Caco-2 (cell line): ENCODE results near the gene KLHL40. TPM values are rescaled to one million over a fixed set of nuclear protein-coding genes. Genes with fewer than 3 reads are reported as not detected.

ENCODE experiments used
- BruUV-seq: library from RNA; stranded (reverse); fragments of 400-500 nt; replicated peaks from 2 replicates; lab custom pipeline; 2021; lab: Mats Ljungman, UMichigan
- CTCF ChIA-PET: fragments of 300-600 bp; sonication (Branson Sonifier 250); formaldehyde crosslinking; loops from one replicate; lab custom pipeline; 2022; ENCODE audit warnings: antibody characterized with exemption; lab: Charles Lee
- POLR2A ChIA-PET: fragments of 300-600 bp; sonication (Branson Sonifier 250); formaldehyde crosslinking; loops from one replicate; lab custom pipeline; 2022; ENCODE audit warnings: antibody characterized with exemption; lab: Charles Lee
- DNase-seq, 2 experiments: peaks; one replicate each; pipeline versions ENCODE4 v3.0.0 to v3.0.0-alpha.2; 2020 to 2022
- H3K27me3 ChIP-seq: replicated peaks from 2 replicates; pipeline ENCODE4 v1.6.0; 2011; ENCODE audit warnings: low read length; ENCODE audit not compliant: control insufficient read depth, insufficient read depth
- H3K36me3 ChIP-seq: 2 replicates; pipeline ENCODE4 v1.5.1; 2011; ENCODE audit warnings: low read length; ENCODE audit not compliant: control insufficient read depth, insufficient read depth
- H3K4me1 ChIP-seq: fragments of 250-450 bp; sonication (Bioruptor Pico); 2 replicates; pipeline ENCODE4 v1.5.1; 2020; ENCODE audit warnings: mild to moderate bottlenecking
- H3K4me3 ChIP-seq: 2 replicates; pipeline ENCODE4 v1.5.1; 2011; ENCODE audit warnings: low read depth, mild to moderate bottlenecking, control low read depth, low read length
- H3K9me3 ChIP-seq: fragments of 250-450 bp; sonication (Bioruptor Pico); 2 replicates; pipeline ENCODE4 v1.5.1; 2020; ENCODE audit warnings: mild to moderate bottlenecking, moderate library complexity
- H3K27ac Mint-ChIP-seq: one replicate; pipeline ENCODE4 v1.8.0; 2022; ENCODE audit warnings: mixed read lengths; ENCODE audit not compliant: unreplicated experiment
- H3K27me3 Mint-ChIP-seq: one replicate; pipeline ENCODE4 v1.8.0; 2022; ENCODE audit warnings: mixed read lengths; ENCODE audit not compliant: insufficient read depth, unreplicated experiment
- H3K36me3 Mint-ChIP-seq: one replicate; pipeline ENCODE4 v1.8.0; 2022; ENCODE audit warnings: mild to moderate bottlenecking, mixed read lengths; ENCODE audit not compliant: insufficient read depth, unreplicated experiment
- H3K4me1 Mint-ChIP-seq: one replicate; pipeline ENCODE4 v1.8.0; 2022; ENCODE audit warnings: low read depth, mixed read lengths; ENCODE audit not compliant: unreplicated experiment
- H3K4me3 Mint-ChIP-seq: one replicate; pipeline ENCODE4 v1.8.0; 2022; ENCODE audit warnings: mild to moderate bottlenecking, moderate library complexity, mixed read lengths; ENCODE audit not compliant: unreplicated experiment
- H3K9me3 Mint-ChIP-seq: one replicate; pipeline ENCODE4 v1.8.0; 2022; ENCODE audit warnings: mixed read lengths; ENCODE audit not compliant: unreplicated experiment
- intact Hi-C: fragments of 100-400 bp; cut with micrococcal nuclease; formaldehyde crosslinking; loops from one replicate; pipeline ENCODE4 v1.10.0; 2022; ENCODE audit not compliant: unreplicated experiment
- total RNA-seq: library from RNA; stranded (reverse); gene quantifications from 2 replicates; pipeline ENCODE4 v1.2.3, GENCODE V29; 2022
- TF ChIP-seq, protein P1 (sequence below), 2 experiments: fragments of 200-600 bp in 1 of 2; IDR thresholded peaks; 1 replicate in 1 of 2; 2 replicates in 1 of 2; pipeline versions ENCODE4 v1.5.1 to v1.8.0; 2011 to 2022; ENCODE audit warnings: antibody characterized with exemption in 1 of 2, control low read depth in 1 of 2, inconsistent platforms in 1 of 2, low read depth in 1 of 2, low read length in 1 of 2, mild to moderate bottlenecking in 1 of 2, moderate library complexity in 1 of 2; ENCODE audit not compliant: insufficient read depth in 1 of 2, severe bottlenecking in 1 of 2, unreplicated experiment in 1 of 2

The KLHL40 gene
- total RNA-seq, 1 experiment from 2014 or later: not detected

DNA sequence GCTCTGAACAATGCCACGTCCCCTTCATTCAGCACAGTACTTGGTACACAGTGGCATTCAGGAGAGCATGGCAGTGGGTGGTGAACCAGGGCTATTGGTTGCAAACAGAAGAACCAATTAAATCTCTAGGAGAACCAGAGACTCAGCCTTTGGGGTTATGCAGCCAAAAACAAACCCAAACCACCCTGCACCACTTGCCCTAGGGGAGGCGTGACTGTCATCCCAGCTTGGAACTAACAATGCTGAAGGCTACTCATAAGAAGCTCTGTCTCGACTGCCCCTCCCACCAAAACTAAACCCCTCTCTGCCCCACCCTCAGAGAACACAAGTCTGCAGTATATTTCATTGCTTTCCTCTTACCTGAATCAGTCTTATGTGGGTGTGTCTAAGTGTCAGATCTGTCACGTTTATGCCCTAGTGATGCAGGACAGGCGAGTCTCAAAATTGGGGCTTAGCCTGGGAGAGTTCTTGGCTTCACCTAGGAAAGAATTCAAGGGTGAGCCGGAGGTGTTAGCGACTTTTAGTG lies 15.2 kb upstream of the KLHL40 start:
- Mint-ChIP-seq H3K4me1 (no peaks in the 10 kb centered on the region), H3K36me3 (peaks cover 5% of the 10 kb centered on the region), H3K9me3 (no peaks in the 10 kb centered on the region), H3K4me3 (no peak overlapping the region), H3K27ac (no peak overlapping the region), H3K27me3 (peaks cover 4% of the 10 kb centered on the region)
- no peaks in the 10 kb centered on the region for H3K9me3 ChIP-seq
- POLR2A ChIA-PET: interaction anchor here (0.7 kb wide), 1 partner anchor 45 kb away, joined by 6 read pairs; no protein-coding TSS in a partner anchor
- H3K4me3 ChIP-seq: no peak overlapping the region
- CTCF ChIA-PET: no interaction called here
- no TSS peak for BruUV-seq
- intact Hi-C loops: no loop called here
- no peaks in the 10 kb centered on the region for H3K4me1 ChIP-seq
- H3K27me3 ChIP-seq: no peaks in the 10 kb centered on the region
- DNase-seq: no peak
- TF ChIP-seq, protein P1, sequence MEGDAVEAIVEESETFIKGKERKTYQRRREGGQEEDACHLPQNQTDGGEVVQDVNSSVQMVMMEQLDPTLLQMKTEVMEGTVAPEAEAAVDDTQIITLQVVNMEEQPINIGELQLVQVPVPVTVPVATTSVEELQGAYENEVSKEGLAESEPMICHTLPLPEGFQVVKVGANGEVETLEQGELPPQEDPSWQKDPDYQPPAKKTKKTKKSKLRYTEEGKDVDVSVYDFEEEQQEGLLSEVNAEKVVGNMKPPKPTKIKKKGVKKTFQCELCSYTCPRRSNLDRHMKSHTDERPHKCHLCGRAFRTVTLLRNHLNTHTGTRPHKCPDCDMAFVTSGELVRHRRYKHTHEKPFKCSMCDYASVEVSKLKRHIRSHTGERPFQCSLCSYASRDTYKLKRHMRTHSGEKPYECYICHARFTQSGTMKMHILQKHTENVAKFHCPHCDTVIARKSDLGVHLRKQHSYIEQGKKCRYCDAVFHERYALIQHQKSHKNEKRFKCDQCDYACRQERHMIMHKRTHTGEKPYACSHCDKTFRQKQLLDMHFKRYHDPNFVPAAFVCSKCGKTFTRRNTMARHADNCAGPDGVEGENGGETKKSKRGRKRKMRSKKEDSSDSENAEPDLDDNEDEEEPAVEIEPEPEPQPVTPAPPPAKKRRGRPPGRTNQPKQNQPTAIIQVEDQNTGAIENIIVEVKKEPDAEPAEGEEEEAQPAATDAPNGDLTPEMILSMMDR (IDR thresholded peaks at IDR 0.05; ENCODE audit: insufficient read depth in 1 of 2, low read depth in 1 of 2, low read length in 1 of 2, severe bottlenecking in 1 of 2, unreplicated experiment in 1 of 2): no peak
- H3K36me3 ChIP-seq: no peaks in the 10 kb centered on the region

DNA sequence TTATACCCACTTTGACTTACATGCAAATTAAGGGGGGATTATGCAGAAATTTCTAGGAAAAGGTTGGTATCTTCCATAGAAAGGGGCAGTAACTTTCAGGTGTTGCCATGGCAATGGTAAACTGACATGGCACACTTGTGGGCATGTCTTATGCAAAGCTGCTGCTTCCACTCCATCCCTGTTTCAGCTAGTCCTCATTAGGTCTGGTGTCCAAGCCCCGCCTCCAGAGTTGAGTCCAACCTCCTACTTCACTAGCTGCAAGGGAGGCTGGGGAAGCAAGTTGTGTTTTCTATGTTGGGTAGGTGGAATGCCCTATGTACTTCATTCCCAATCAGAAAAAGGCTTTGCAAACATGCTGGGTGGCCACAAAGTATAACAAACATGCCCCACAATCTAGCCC lies 14.7 kb upstream of the KLHL40 start:
- peak in 1 of 2 experiments; percentile 21 for DNase-seq
- H3K27ac Mint-ChIP-seq: no peak overlapping the region
- H3K4me1 Mint-ChIP-seq: no peaks in the 10 kb centered on the region
- Histone ChIP-seq H3K9me3 (no peaks in the 10 kb centered on the region), H3K4me3 (no peak overlapping the region), H3K4me1 (no peaks in the 10 kb centered on the region), H3K36me3 (no peaks in the 10 kb centered on the region), H3K27me3 (no peaks in the 10 kb centered on the region)
- no TSS peak for BruUV-seq
- ChIA-PET POLR2A (no interaction called here), CTCF (no interaction called here)
- peaks cover 5% of the 10 kb centered on the region for H3K36me3 Mint-ChIP-seq
- intact Hi-C loops: no loop called here
- no peaks in the 10 kb centered on the region for H3K9me3 Mint-ChIP-seq
- TF ChIP-seq, protein P1 (IDR thresholded peaks at IDR 0.05; ENCODE audit: insufficient read depth in 1 of 2, low read depth in 1 of 2, low read length in 1 of 2, severe bottlenecking in 1 of 2, unreplicated experiment in 1 of 2): no peak
- no peak overlapping the region for H3K4me3 Mint-ChIP-seq
- H3K27me3 Mint-ChIP-seq: peaks cover 4% of the 10 kb centered on the region

DNA sequence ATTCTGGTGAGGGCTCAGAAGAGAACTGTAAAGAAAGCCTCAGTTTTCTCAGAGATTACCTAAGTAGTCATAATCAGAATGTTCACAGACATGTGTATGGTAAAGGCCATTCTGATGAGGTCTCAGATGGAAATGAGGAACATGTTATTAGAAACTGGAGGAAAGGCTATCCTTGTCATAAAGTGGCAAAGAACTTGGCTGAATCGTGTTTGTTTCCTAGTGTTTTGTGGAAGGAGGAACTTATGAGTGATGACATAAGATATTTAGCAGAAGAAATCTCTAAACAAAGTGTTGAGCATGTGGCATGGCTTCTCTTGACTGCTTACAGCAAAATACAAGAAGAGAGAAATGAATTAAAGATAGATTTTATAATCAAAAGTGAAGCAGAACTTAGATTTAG lies 12.8 kb upstream of the KLHL40 start:
- no peak for DNase-seq
- no peak overlapping the region for H3K27ac Mint-ChIP-seq
- peaks cover 3% of the 10 kb centered on the region for H3K36me3 Mint-ChIP-seq
- Histone ChIP-seq H3K4me1 (no peaks in the 10 kb centered on the region), H3K36me3 (no peaks in the 10 kb centered on the region), H3K9me3 (no peaks in the 10 kb centered on the region; the same call in 1 of the 2 replicates), H3K4me3 (no peak overlapping the region), H3K27me3 (no peaks in the 10 kb centered on the region; the same call in 1 of the 2 replicates)
- POLR2A ChIA-PET: no interaction called here
- H3K4me1 Mint-ChIP-seq: no peaks in the 10 kb centered on the region
- intact Hi-C loops: no loop called here
- CTCF ChIA-PET: no interaction called here
- H3K4me3 Mint-ChIP-seq: no peak overlapping the region
- TF ChIP-seq, protein P1 (IDR thresholded peaks at IDR 0.05; ENCODE audit: insufficient read depth in 1 of 2, low read depth in 1 of 2, low read length in 1 of 2, severe bottlenecking in 1 of 2, unreplicated experiment in 1 of 2): no peak
- no TSS peak for BruUV-seq
- peaks cover 9% of the 10 kb centered on the region for H3K9me3 Mint-ChIP-seq
- peaks cover 7% of the 10 kb centered on the region for H3K27me3 Mint-ChIP-seq
